Osteocyte (in vitro differentiated cells): ENCODE measurements around the gene PIP5K1B. TPM values are rescaled to one million over a fixed set of nuclear protein-coding genes. Genes with fewer than 3 reads are reported as not detected.

Source experiments
- DNase-seq: peaks from one replicate; pipeline ENCODE4 v3.0.0; 2021; ENCODE audit warnings: mixed read lengths; ENCODE audit not compliant: unreplicated experiment; ENCODE audit errors: extremely low spot score
- H3K27ac Mint-ChIP-seq: one replicate; pipeline ENCODE4 v1.8.0; 2021; ENCODE audit warnings: mild to moderate bottlenecking, mixed read lengths; ENCODE audit not compliant: unreplicated experiment
- H3K27me3 Mint-ChIP-seq: one replicate; pipeline ENCODE4 v1.8.0; 2021; ENCODE audit warnings: mixed read lengths; ENCODE audit not compliant: unreplicated experiment
- H3K36me3 Mint-ChIP-seq: one replicate; pipeline ENCODE4 v1.8.0; 2021; ENCODE audit warnings: mixed read lengths; ENCODE audit not compliant: unreplicated experiment
- H3K4me1 Mint-ChIP-seq: one replicate; pipeline ENCODE4 v1.8.0; 2021; ENCODE audit warnings: mixed read lengths; ENCODE audit not compliant: unreplicated experiment
- H3K4me3 Mint-ChIP-seq: one replicate; pipeline ENCODE4 v1.8.0; 2021; ENCODE audit warnings: mild to moderate bottlenecking, moderate library complexity, mixed read lengths; ENCODE audit not compliant: unreplicated experiment
- H3K9me3 Mint-ChIP-seq: one replicate; pipeline ENCODE4 v1.8.0; 2021; ENCODE audit warnings: mixed read lengths; ENCODE audit not compliant: unreplicated experiment
- CTCF ChIP-seq: fragments of 200-600 bp; sonication (generic); IDR thresholded peaks from 2 replicates; pipeline ENCODE4 v1.5.0; 2021; ENCODE audit warnings: antibody characterized with exemption, mild to moderate bottlenecking, moderate library complexity
- total RNA-seq: library from RNA; stranded (reverse); gene quantifications from 2 replicates; pipeline ENCODE4 v1.2.1, GENCODE V29; 2021

PIP5K1B gene
- total RNA-seq, 1 donor from 2014 or later = not detected

- Mint-ChIP-seq H3K4me3 (peak overlapping the region; percentile 95), H3K27me3 (no peaks in the 10 kb centered on the region), H3K36me3 (no peaks in the 10 kb centered on the region), H3K9me3 (no peaks in the 10 kb centered on the region), H3K4me1 (peaks cover 14% of the 10 kb centered on the region), H3K27ac (peak overlapping the region; percentile 67)
- no peak for DNase-seq
- no peak for TF ChIP-seq CTCF
These were observed 331.3 kb downstream of the PIP5K1B start for GRCh38 chr9:69036309-69036708.

DNA sequence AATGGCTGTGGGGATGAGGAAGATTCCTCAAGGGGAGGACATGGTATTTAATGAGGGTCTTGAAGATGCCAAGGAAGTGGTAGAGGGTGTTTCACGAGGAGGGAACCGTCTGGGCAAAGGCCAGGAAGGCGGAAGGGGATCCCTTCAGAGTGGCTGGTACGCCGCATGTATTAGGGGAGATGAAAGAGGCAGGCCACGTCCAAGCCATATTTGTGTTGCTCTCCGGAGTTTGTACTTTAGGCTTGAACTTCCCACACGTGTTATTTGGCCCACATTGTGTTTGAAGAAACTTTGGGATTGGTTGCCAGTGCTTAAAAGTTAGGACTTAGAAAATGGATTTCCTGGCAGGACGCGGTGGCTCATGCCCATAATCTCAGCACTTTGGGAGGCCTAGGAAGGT lies 331.8 kb downstream of the PIP5K1B start:
- no peak for DNase-seq
- peak overlapping the region; percentile 67 for H3K27ac Mint-ChIP-seq
- no peaks in the 10 kb centered on the region for H3K27me3 Mint-ChIP-seq
- peaks cover 14% of the 10 kb centered on the region for H3K4me1 Mint-ChIP-seq
- peak overlapping the region; percentile 95 for H3K4me3 Mint-ChIP-seq
- no peak for TF ChIP-seq CTCF
- H3K9me3 Mint-ChIP-seq = no peaks in the 10 kb centered on the region
- H3K36me3 Mint-ChIP-seq = no peaks in the 10 kb centered on the region

DNA sequence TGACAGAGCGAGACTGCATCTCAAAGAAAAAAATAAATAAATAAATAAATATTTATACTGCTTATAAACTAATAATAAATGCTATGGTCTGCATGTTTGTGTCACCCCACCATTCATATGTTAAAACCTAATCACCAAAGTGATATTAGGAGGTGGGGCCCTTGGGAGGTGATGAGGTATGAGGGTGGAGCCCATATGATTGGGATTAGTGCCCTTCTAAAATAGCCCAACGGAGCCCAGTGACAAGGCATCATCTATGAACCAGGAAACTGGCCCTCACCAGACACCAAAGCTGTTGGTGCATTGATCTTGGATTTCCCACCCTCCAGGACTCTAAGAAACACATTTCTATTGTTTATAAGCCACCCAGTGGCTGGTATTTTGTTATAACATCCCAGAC lies 335.6 kb downstream of the PIP5K1B start:
- H3K4me1 Mint-ChIP-seq = peaks cover 38% of the 10 kb centered on the region
- no peak for DNase-seq
- H3K9me3 Mint-ChIP-seq = no peaks in the 10 kb centered on the region
- no peaks in the 10 kb centered on the region for H3K36me3 Mint-ChIP-seq
- no peaks in the 10 kb centered on the region for H3K27me3 Mint-ChIP-seq
- TF ChIP-seq CTCF = no peak
- no peak overlapping the region for H3K27ac Mint-ChIP-seq
- no peak overlapping the region for H3K4me3 Mint-ChIP-seq

DNA sequence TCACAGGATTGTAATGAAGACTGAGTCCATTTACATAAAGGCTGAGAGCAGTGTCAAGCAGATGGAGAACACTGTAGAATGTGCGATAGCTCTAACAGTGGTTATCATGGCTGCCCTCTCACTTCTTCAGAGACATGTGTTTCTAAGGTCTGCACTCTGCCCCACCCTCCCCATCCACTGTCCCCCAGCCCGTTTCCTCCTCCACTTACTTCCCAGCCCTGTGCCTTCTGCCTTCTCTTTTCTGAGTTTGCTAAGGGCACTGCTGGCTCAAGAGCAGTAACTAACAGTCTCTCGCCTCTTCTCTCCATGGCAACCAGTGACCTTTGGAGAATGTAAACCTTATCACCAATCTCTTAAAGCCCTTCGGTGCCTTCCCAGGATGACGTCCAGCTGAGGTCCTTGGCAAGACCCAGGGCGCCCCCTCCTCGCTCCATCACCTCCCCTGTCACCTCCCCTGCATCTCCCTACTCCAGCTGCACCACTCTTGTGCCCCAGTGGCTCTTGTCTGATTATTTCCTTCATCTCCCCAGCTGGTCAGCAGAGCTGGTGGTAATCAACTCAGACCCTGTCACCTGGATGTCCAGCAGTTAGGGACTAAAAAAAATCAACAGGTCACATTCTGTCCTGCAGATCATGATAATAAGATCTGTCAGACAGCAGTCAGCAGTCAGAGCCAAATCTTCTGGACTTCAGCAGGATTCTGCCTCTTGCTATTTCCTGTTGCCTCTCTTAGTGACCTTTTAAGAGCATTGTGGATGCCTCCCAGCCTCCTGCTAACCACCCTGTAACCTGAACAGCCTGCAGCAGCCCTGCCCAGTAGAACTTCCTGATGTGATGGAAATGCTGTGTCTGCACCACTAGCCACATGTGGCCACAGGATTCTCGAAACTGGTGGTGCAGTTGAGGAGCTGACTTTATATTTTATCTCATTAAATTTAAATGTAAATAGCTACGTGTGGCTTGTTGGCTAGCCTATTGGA lies 339.5 kb downstream of the PIP5K1B start:
- Mint-ChIP-seq H3K27me3 (no peaks in the 10 kb centered on the region), H3K4me1 (peaks cover 50% of the 10 kb centered on the region), H3K4me3 (no peak overlapping the region), H3K9me3 (no peaks in the 10 kb centered on the region), H3K27ac (peak overlapping the region; percentile 67), H3K36me3 (peaks cover 3% of the 10 kb centered on the region)
- no peak for TF ChIP-seq CTCF
- no peak for DNase-seq

GRCh38 chr9:69045821-69046220 lies 340.8 kb downstream of the PIP5K1B start:
- peaks cover 50% of the 10 kb centered on the region for H3K4me1 Mint-ChIP-seq
- H3K9me3 Mint-ChIP-seq = no peaks in the 10 kb centered on the region
- peaks cover 3% of the 10 kb centered on the region for H3K36me3 Mint-ChIP-seq
- H3K27me3 Mint-ChIP-seq = no peaks in the 10 kb centered on the region
- DNase-seq = no peak
- peak overlapping the region; percentile 16 for H3K4me3 Mint-ChIP-seq
- no peak for TF ChIP-seq CTCF
- H3K27ac Mint-ChIP-seq = peak overlapping the region; percentile 62
